HepG2 (cell line): ENCODE results near the gene TACC3. TPM values are rescaled to one million over a fixed set of nuclear protein-coding genes. Genes with fewer than 3 reads are reported as not detected.

Experiments
- ARHGAP35 ChIP-seq: sonication (generic); formaldehyde crosslinking; IDR thresholded peaks from 2 replicates; pipeline ENCODE4 v1.9.0; 2022; ENCODE audit warnings: mild to moderate bottlenecking, inconsistent platforms, moderate library complexity, missing genetic modification reagents, borderline replicate concordance
- ATF6 ChIP-seq: sonication (generic); formaldehyde crosslinking; conservative IDR thresholded peaks from 2 replicates; pipeline ENCODE4 v1.4.0; 2020; ENCODE audit warnings: missing genetic modification reagents
- CBX1 ChIP-seq: IDR thresholded peaks from one replicate; pipeline ENCODE4 v1.6.1; 2016; ENCODE audit warnings: antibody characterized with exemption, low read depth
- CREB1 ChIP-seq, 2 experiments: fragments of 450-650 bp in 1 of 2; IDR thresholded peaks; 2 replicates each; pipeline ENCODE4 v1.6.1; 2016 to 2017; ENCODE audit warnings: control low read depth in 1 of 2, mild to moderate bottlenecking in 1 of 2, missing compliant biosample characterization in 1 of 2, missing genetic modification characterization in 1 of 2
- FIP1L1 ChIP-seq: fragments of 200-400 bp; formaldehyde crosslinking; IDR thresholded peaks from 2 replicates; pipeline ENCODE4 v1.6.1; 2018; ENCODE audit warnings: low read depth, mild to moderate bottlenecking, low read length, moderate library complexity, borderline replicate concordance; ENCODE audit not compliant: insufficient read depth
- IRX3 ChIP-seq: sonication (generic); formaldehyde crosslinking; IDR thresholded peaks from 2 replicates; pipeline ENCODE4 v1.8.1; 2023; ENCODE audit warnings: mild to moderate bottlenecking, low read depth, missing genetic modification reagents, borderline replicate concordance
- NFE2L2 ChIP-seq: fragments of 150-350 bp; IDR thresholded peaks from 2 replicates; pipeline ENCODE4 v1.6.1; 2014; ENCODE audit warnings: low read length
- NR3C1 ChIP-seq: sonication (generic); formaldehyde crosslinking; IDR thresholded peaks from 2 replicates; pipeline ENCODE4 v1.4.0; 2020; ENCODE audit warnings: missing genetic modification reagents
- PBX3 ChIP-seq: sonication (generic); formaldehyde crosslinking; IDR thresholded peaks from 2 replicates; pipeline ENCODE4 v1.8.1; 2023; ENCODE audit warnings: missing genetic modification reagents, inconsistent platforms, borderline replicate concordance
- RBM39 ChIP-seq: fragments of 200-400 bp; formaldehyde crosslinking; IDR thresholded peaks from one replicate; pipeline ENCODE4 v1.6.1; 2018; ENCODE audit warnings: antibody characterized with exemption, mild to moderate bottlenecking, low read depth, low read length; ENCODE audit not compliant: poor library complexity, severe bottlenecking
- SIN3B ChIP-seq: fragments of 150-350 bp; IDR thresholded peaks from 2 replicates; pipeline ENCODE4 v1.6.1; 2014; ENCODE audit warnings: low read length
- SMYD3 ChIP-seq: sonication (generic); formaldehyde crosslinking; IDR thresholded peaks from 2 replicates; pipeline ENCODE4 v1.8.1; 2023; ENCODE audit warnings: mild to moderate bottlenecking, missing genetic modification reagents
- TEF ChIP-seq: sonication (generic); formaldehyde crosslinking; IDR thresholded peaks from 2 replicates; pipeline ENCODE4 v1.5.0; 2020; ENCODE audit warnings: missing genetic modification reagents
- TOE1 ChIP-seq: sonication (generic); formaldehyde crosslinking; IDR thresholded peaks from 2 replicates; pipeline ENCODE4 v1.4.0; 2020; ENCODE audit warnings: mild to moderate bottlenecking, missing genetic modification reagents
- YY1 ChIP-seq: IDR thresholded peaks from 2 replicates; pipeline ENCODE4 v1.6.1; 2011; ENCODE audit warnings: low read length, low read depth, moderate library complexity, mild to moderate bottlenecking; ENCODE audit not compliant: insufficient read depth, insufficient replicate concordance
- ZKSCAN5 ChIP-seq: sonication (generic); formaldehyde crosslinking; IDR thresholded peaks from 2 replicates; pipeline ENCODE4 v1.5.1; 2020; ENCODE audit warnings: mild to moderate bottlenecking, missing genetic modification reagents
- ZNF142 ChIP-seq: sonication (generic); formaldehyde crosslinking; IDR thresholded peaks from 2 replicates; pipeline ENCODE4 v1.4.0; 2020; ENCODE audit warnings: missing genetic modification reagents
- ZNF230 ChIP-seq: sonication (generic); formaldehyde crosslinking; IDR thresholded peaks from 2 replicates; pipeline ENCODE4 v1.4.0; 2020; ENCODE audit warnings: mild to moderate bottlenecking, missing genetic modification reagents
- ZNF652 ChIP-seq: IDR thresholded peaks from 2 replicates; pipeline ENCODE4 v1.6.1; 2016; ENCODE audit warnings: low read depth, borderline replicate concordance
- polyA plus RNA-seq, 8 experiments: library from polyadenylated mRNA; depleted of rRNA in 3 of 8; stranded (reverse) in 7 of 8; unstranded in 1 of 8; fragments of >200 nt; fragmentation: Illumina TruSeq in 4 of 8; extraction: Trizol in 4 of 8; gene quantifications; 2 replicates each; pipeline versions ENCODE4 v1.2.1 to v1.2.3, GENCODE V29; 2011 to 2016; ENCODE audit warnings: low read depth in 4 of 8, missing spikeins in 1 of 8, mixed read lengths in 1 of 8; ENCODE audit not compliant: insufficient read depth in 1 of 8
- total RNA-seq, 5 experiments: library from RNA; depleted of rRNA; stranded (reverse); fragments of >200 nt; fragmentation: Illumina TruSeq; extraction: Trizol; gene quantifications; 2 replicates each; pipeline ENCODE4 v1.2.3, GENCODE V29; 2016; ENCODE audit warnings: low read depth in 1 of 5

Gene TACC3
- total and polyA plus RNA-seq, 2 of the 13 experiments (the other 11 are each of a cell fraction or from before 2014, with no cell fraction given) = 20.3 to 21.2 TPM

- TF ChIP-seq TOE1 (CRISPR knock-in tag) (0 out of 2 replicates have a peak, but pooled peaks have one; percentile 48), RBM39 (peak; percentile 83), NFE2L2 (no peak), ATF6 (CRISPR knock-in tag) (no peak), ZNF652 (CRISPR knock-in tag) (no peak), IRX3 (CRISPR knock-in tag) (0 out of 2 replicates have a peak, but pooled peaks have one; percentile 67), ZKSCAN5 (no peak), CBX1 (no peak), SIN3B (no peak), CREB1 (IDR thresholded peaks at IDR 0.05) (no peak), CREB1 (CRISPR knock-in tag; IDR thresholded peaks at IDR 0.05) (no peak), TEF (CRISPR knock-in tag) (no peak), ZNF230 (0 out of 2 replicates have a peak, but pooled peaks have one; percentile 84), FIP1L1 (no peak), ZNF142 (peak; percentile 51; the same call in 1 of the 2 replicates), SMYD3 (CRISPR knock-in tag) (peak; percentile 76), PBX3 (no peak), NR3C1 (CRISPR knock-in tag) (no peak), ARHGAP35 (CRISPR knock-in tag) (0 out of 2 replicates have a peak, but pooled peaks have one; percentile 65), YY1 (no peak)
Observed at GRCh38 chr4:1779588-1780382, 58.5 kb downstream of the TACC3 start (continued).
